HG02610 (cell line): ENCODE results near the gene DARS1.

Experiments
- ATAC-seq: cut with Tn5 transposase; IDR thresholded peaks from one replicate; pipeline ENCODE4 v1.9.1; 2021; ENCODE audit warnings: mild to moderate bottlenecking, moderate library complexity; ENCODE audit not compliant: unreplicated experiment

The DARS1 gene

DNA sequence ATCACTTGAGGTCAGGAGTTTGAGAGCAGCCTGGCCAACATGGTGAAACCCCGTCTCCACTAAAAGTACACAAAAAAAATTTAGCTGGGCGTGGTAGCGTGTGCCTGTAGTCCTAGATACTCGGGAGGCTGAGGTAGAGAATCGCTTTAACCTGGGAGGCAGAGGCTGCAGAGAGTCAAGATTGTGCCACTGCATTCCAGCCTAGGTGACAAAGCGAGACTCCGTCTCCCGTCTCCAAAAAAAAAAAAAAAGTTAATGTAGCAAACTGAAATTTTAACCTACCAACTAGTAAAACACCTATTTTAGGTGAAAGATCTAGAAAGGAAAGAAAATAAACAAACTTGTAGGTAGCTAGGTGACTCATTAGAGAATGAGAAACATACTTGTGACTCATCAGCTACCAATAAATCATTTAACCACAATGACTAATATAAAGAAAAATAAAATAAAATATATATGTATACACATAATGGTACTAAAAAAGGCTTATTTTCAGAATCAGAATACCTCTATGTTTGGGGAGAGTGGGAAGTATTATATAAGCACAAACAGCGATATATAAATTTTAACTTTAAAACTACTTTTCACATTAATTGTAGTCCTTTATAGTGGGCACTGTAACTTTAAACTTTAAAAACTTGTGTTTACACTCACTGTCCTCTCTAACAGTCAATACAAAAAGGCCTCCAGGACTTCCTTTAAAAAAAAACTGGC is 36.6 kb downstream of the DARS1 start:
- peak; percentile 90 for ATAC-seq

DNA sequence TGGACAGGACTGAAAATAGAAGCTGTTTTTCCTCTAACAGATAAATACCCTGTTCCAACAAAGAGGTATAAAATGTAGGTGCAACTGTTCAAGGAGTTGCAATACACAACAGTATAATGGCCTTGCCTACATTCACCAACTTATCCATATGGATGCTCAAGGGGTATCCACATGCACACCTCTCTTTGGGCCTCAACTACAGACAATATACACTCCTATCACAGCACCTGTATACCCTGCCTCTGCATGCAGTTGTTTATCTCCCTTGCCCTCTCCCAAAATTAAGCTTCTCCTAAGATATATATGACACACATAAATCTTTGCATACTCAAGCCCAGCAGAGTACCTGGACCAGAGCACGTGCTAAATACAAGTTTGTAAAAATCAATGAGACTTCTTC is 37.3 kb downstream of the DARS1 start:
- peak; percentile 3 for ATAC-seq

DNA sequence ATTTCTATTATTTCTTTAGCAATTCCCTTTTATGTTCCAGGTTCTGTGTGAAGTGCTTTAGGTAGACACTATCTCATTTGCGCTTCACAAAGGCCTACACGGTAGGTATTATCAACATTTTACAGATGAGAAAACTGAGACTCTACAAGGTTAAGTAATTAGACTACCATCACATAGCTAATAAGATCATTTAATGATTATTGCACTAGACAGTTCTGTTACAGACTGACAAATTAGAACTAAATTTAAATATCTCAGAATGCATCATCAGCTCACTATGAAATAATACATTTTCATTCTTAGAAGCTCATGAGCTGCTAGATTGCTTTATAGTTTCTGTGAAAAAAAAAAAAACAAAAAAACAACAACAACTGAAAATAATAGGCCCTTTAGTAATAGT is 37.9 kb downstream of the DARS1 start:
- ATAC-seq = no peak

DNA sequence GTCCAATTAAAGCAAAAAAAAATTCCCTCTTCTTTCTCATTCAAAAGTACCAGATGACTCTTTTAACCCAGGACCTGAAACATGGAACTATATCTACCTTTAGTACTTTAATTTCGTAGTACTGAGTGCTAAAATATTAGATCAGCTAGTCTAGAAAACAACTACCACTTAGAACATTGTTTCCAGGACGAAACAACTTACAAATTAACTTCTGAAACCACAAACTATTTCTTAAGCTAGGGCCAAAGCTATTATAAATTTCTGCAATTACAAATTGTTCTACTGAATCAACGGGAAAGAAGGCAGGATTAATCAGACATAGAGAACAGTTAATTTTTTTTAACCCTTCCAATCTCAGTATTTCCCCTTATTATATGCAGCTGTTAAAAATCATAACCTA is 39.9 kb downstream of the DARS1 start:
- ATAC-seq = no peak

DNA sequence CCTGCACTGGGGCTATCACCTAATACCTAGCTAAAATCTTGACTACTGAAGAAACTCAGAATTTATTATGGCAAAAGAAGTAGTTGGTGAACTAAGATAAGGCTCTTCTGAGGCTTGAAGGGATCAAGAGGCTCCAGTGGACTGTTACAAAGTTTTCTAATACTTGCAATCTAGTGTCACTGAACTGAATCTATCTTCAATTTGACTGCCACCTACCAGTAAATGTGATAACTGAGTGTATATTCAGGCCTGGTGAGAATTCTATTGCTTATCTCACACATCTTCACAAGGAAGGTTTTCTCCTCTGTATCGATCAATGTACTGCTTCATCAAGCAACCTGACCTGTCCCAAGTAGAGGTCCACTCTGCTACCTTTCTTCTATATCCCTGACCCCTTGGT is 40.8 kb downstream of the DARS1 start:
- ATAC-seq = no peak

DNA sequence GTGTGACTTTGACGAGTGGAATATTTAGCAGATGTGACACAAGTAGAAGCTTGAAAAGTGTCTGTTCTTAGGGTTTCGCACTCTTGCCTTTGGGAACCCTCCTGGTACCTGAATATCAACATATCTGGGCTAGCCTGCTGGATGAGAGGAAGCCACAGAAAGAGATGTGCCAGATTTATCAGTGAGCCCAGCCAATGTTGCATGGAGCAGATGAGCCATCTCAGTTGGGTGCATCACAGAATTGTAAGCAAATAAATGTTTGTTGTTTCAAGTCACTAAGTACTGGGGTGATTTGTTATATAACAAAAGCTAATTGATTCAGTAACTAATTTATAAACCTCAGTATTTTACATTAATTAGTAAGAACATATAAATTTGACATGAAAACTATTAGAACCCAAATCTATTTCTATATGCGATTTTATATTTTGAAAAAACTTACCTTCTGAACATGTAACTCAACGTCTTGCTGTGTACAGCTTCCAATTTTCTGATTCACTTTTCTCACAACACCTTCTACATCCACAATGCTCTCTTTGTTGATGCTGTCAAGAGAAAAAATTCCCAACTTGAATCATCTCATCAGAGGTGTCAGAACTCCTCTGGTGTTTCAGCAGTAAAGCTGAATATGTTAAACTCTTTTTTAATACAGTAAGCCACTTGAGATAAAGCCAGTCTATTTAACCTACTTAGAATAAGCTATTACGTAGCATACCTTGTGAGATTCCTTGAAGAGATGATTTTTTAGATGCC is 42.3 kb downstream of the DARS1 start:
- no peak for ATAC-seq

DNA sequence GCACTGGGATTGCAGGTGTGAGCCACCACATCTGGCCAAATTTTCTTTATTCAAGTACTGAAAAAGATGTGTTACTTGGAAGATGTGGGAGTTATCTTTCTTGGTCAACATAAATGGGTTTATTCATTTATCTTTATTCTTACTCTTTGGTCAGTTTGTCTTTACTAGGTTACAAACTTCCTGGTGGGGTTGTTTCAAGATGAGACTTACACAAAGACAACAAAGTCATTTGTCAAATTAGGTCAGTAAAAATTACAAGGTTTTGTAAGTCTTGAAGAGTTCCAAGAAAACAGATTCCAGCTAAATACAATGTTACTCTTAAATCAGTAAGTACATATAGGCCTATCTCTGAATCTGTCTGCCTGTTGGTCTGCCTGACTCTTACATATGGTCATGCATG is 48.9 kb downstream of the DARS1 start:
- no peak for ATAC-seq

DNA sequence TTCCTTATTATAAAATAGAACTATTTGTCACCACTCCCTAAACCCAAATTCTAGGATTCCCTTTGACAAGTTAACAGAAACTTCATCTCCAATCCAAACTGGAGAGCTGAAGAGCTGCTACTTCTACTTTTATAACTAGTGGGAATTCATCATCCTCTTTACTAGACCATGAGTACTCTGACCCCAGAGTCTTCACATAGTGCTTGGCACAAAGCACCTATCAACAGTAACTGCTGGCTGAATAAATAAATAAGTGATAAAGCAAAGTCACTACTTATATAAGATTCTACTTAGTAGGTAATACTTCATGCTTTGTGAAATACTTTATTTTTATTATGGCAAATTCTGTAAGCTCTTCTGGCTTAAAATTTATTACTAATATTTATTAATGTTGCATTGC is 49.5 kb downstream of the DARS1 start:
- ATAC-seq = no peak

DNA sequence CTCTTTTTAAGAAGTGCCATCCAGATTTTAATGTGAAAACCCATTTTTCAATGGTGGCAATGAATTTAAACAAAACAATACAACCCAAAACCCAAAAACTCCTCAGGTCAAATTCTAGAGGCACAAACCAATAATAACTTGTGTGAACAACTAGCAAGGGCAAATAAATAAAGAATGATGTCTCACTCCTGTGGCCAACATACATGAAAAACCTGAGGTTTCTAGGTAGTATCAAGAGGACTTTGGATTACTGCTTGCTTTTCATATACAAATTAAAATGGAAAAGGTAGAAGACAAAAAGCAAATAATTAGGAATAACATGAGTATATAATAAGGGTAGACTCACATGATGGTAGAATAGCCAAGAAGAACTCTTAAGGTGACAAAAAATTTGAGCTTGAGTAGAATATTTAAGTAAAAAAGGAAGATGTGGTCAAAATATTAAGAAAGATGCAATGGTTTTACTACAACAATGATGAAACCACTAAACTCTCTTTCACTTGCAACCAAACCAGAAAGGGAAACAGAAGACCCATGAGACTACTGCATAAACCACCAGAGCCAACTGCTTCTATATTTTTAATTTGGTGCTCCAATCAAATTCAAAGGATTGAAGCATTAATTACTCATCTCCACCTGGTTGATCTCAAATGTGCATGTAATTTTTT is 53.5 kb downstream of the DARS1 start:
- peak; percentile 90 for ATAC-seq

DNA sequence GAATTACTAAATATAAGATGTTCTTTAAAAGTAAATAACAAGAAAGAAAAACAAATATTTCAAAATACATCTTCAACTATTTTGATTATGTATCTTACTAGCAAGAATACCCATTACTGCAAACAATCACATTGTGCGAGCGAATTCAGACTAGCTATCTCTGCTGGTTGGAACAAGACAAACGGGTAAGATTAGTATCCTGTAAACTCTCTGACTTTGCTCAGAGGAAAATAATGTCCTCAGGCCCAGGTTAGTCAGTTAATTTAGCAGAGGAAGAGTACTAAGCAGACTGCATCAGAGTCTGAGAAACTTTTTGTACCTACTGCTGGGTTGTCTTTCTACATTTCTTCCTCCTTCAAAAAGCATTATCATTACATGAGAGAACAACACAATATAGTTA is 58.8 kb downstream of the DARS1 start:
- no peak for ATAC-seq

DNA sequence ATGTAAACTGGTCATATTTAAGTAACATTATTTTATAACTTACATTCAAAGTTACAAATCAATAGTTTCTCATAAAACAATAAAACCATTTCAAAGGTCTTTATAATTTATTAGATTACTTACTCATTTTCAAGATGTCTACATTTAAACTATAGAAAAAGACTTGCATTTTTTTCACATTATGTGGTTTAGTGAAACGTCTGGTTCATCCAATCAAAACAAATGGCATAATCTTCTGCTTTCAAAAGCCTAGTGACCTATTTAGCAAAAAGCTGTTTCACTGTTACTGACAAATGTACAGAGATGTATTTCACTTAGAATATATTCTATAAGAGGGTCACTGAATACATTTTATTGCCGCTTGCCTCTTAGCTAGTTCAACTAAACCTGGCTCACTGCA is 59.9 kb downstream of the DARS1 start:
- no peak for ATAC-seq

DNA sequence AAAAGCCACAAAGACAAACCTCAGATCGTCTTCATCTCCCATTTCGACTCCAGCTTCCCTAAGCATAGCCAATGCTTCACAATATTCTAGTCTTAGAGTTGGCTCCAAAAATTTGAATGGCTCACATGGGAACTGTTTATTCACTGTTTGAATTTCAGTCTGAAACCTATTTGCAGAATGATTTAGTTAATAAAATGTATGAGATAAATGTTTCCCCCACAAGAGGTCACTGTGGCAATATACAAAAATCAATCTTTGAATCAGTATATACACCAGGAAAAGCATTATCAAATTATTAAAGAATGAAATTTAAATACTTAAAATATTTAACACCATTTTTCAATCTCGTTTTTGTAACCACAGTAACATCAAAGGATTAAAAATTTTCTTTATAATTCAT is 69.2 kb downstream of the DARS1 start:
- no peak for ATAC-seq

DNA sequence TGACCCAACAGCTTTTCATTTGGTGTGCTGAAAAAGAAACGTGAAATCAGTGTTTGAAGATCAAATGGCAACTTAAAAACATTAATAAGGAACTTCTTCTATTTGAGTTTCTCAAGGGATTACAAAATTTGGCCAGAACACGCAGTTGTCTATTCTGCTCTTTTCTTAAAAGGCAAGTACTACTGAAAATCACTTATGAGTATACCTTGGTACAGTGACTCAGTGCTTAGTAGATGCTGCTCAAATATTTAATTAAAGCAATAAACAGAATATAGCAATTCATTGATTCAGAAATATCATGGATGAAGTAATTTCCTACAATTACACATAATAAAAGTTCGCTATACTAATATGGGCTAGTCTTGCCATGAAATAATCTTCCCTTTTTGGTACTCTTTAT is 70.9 kb downstream of the DARS1 start:
- no peak for ATAC-seq

DNA sequence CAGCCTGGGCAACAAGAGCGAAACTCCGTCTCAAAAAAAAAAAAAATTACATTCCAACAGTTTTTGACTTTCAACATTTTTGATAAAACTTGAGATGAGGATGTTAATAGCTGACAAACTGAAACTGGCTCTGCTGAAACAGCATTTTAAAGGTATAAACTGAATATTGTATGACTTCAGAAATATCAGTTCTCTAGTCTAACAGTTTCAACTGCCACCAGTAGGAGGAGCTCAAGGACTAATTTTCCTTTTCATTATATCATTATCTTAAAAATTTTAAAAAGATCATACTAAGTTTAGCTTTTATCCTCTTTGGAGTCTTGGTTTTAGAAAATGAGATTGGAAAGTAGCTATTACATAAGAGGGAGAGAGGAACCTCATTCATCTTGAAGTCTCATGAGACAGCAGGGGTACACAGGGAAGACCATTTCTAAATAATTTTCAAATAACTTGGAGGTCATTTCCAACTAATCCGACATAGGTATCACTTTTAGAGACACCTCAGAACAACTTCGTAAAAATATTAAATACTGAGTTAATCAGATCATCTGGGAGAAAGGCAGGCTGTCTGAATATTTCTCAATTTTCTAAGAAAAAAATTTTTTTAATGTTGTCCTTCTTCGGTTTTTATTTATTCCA is 71.6 kb downstream of the DARS1 start:
- ATAC-seq = no peak

DNA sequence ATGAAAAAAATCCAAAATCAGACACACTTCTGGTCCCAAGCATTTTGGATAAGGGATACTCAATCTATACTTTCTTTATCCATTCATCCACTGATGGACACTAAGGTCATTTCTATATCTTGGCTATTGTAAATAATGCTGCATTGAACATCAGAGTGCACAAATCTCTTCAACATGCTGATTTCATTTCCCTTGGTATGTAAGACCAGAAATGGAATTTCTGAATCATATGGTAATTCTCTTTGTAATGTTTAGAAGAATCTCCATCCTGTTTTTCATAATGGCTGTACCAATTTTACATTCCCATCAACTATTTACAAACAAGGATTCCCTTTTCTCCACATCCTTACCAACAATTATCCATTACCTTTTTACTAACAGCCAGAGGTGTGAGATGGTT is 75.5 kb downstream of the DARS1 start:
- ATAC-seq = no peak

DNA sequence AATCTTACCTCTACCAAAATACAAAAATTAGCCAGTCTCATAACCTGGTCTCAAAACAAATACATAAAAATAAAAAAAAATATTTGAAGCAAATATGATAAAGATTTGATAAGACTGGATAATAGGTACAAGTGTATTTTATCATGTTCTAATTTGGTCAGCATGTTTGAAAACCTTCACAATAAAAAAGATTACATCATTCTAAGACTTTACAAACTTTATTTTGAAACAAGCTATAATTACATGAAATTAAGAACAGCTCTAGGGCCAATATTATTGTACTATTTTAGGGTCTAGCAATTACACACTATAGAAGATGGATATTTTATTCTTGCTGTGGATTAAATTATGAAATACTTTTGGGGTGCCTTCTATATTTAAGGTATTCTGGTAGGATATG is 79.7 kb downstream of the DARS1 start:
- ATAC-seq = no peak

DNA sequence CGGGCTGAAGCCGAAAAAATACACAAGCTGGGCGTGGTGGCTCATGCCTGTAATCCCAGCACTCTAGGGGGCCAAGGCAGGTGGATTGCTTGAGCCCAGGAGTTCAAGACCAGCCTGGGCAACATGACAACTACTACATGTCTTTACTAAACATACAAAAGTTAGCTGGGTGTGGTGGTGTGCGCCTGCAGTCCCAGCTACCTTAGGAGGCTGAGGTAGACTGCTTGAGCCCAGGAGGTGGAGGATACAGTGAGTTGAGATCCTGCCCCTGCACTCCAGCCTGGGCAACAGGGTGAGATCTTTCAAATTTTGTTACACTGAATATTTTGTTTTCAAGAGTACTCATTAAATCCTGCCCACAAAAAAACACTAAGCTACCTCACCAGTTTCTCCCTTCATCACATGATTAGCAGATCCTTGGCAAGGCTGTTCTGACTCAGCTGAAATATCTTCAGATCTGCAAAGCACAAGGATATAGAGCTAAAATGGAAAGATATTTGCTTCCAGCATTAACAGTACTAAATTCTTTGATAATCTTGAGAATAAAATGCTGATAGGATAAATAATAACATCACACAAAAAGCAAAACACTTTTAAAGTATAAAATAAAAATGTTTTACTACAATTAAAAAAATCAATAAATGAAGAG is 81.0 kb downstream of the DARS1 start:
- no peak for ATAC-seq

DNA sequence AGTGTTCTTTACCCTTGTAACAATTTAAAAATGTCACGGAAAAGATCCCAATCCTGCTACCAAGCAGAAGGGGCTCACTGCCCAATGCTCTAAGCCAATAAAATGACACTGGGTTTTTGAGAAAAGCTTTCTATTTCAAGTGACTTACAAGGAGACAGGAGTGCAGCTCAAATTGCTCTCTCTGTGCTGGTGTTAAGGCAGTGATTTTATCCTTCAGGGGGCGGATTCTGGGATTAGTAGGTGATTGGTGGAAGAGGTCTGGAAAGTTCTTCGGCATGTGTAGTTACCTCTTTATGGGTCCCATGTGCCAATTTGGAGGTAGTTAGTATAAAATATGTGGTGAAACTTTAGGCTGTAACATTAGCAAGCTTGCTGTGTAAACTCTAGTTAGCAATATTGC is 81.8 kb downstream of the DARS1 start:
- ATAC-seq = no peak

DNA sequence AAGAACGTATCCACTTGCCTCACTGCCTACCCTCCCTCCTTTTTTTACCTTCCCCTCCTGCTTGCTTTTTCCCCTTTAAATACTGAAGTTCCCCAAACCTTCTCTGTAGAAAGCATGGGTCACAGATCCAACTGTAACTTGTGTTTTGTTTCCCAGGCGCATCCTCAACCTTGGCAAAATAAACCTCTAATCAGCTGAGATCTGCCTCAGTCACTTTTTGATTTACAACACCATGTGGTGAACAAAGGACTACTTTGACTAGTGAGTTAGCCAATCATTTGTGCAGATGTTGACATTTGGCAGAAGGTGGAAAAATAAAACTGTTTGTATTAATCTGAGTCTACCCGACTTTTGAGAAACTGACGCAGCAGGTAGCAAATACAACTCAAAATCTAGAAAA is 85.9 kb downstream of the DARS1 start:
- no peak for ATAC-seq

DNA sequence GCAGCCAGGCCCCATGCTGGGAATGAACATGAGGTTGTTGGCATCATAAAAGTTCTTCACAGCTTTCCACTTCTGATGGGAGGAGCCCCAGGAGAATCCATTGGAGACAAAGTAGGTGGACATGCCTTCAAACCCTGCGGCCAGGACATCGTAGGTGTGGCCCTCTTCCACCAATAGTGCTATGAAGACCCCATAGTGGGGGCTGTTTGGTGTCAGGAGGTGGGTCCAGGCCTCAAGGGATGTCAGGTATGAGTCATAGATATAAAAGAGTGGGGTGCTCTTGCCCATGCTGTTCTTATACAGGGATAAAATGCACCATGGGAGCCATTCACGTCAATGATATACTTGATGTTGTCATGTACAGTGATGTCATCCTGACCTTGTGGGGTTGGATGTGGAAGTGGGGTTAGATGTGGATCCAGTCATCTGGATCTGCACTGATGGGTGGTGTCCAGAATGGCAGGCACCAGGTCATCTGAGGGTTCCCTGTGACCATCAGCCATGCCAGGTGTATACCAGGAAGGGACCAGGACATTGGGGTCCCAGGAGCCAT is 87.1 kb downstream of the DARS1 start:
- no peak for ATAC-seq

DNA sequence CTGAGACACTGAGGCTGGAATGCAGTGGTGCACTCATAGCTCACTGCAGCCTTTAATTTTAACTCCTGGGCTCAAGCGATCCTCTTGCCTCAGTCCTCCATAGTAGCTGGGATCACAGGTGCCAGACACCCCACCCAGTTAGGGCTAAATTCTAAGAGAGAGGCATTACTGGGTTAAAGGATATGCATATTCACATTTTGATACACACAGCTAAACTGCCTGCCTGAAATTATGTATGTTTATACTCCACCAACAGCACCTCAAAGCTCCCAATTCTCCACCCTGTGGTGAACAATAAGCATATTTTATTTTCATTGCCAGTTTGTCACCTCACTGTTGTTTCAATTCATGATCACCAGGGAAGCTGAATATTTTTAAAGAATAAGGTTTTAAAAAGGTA is 90.5 kb downstream of the DARS1 start:
- ATAC-seq = no peak
